ENCODE results near the gene TOP3A.

Gene TOP3A

DNA sequence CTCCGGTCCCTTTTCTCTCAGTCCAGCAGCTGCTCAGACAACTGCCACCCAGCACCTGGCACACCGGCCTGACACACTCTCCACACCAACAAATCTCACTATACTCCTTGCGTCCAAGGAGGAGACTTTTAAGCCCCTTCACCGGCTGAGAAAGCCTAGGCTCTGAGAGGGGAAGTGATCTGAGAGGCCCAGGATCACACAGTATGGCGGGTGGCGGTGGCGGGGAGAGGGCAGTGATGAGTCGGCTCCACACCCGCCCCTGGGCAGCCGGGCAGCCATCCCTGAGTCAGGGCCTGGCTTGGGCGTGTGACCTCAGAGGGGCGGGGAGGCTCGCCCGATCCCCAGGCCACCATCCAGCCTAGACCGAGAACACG, 56.8 kb downstream of the TOP3A start:
- intact Hi-C loops (cut with micrococcal nuclease) = loop anchor here (1.0 to 2.0 kb wide), 2 partner anchors 57 to 75 kb away; partner anchors contain the start of genes ALKBH5 and SMCR8
- H3K4me1 Mint-ChIP-seq (ENCODE audit: low read depth) = peaks cover 51% of the 10 kb centered on the region

GRCh38 chr17:18257268-18257981, 57.4 kb downstream of the TOP3A start:
- intact Hi-C loops (cut with micrococcal nuclease) = loop anchor here (2.0 kb wide), 1 partner anchor 75 kb away; the partner anchor contains the start of gene ALKBH5
- Mint-ChIP-seq H3K27ac (peak overlapping the region; percentile 91), H3K27me3 (no peaks in the 10 kb centered on the region), H3K36me3 (ENCODE audit: low read depth) (peaks cover 59% of the 10 kb centered on the region), H3K9me3 (no peaks in the 10 kb centered on the region), H3K4me1 (ENCODE audit: low read depth) (peaks cover 46% of the 10 kb centered on the region), H3K4me3 (peak overlapping the region; percentile 95)

More for the DNA sequence above, 56.8 kb downstream of the TOP3A start:
- Mint-ChIP-seq H3K27me3 (no peaks in the 10 kb centered on the region), H3K27ac (peak overlapping the region; percentile 91), H3K4me3 (peak overlapping the region; percentile 95), H3K9me3 (no peaks in the 10 kb centered on the region), H3K36me3 (ENCODE audit: low read depth) (peaks cover 57% of the 10 kb centered on the region)

DNA sequence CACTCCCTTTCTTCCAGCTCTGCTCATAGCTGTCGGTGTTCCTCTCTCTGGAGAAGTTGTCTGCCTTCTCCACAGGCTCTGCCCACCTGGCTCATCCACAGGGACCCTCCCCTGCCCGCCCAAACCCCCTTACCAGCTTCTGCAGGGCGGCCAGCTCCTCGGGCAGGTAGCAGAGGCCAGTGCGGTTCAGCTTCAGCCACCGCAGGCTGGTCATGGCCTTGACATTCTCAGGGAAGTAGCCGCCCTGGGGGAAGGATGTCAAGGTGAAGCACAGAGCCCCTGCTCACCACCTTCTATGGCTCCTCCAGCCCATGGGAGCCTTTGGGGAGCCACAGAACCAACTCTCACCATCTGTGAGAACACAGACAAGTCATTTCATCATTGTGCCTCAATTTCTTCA, 58.0 kb downstream of the TOP3A start:
- Mint-ChIP-seq H3K27me3 (no peaks in the 10 kb centered on the region), H3K9me3 (no peaks in the 10 kb centered on the region), H3K4me1 (ENCODE audit: low read depth) (peaks cover 40% of the 10 kb centered on the region), H3K36me3 (ENCODE audit: low read depth) (peaks cover 65% of the 10 kb centered on the region), H3K4me3 (peak overlapping the region; percentile 95), H3K27ac (peak overlapping the region; percentile 91)
- intact Hi-C loops (cut with micrococcal nuclease) = loop anchor here (2.0 kb wide), 1 partner anchor 74 kb away; the partner anchor contains the start of gene ALKBH5

- peaks cover 69% of the 10 kb centered on the region for H3K36me3 Mint-ChIP-seq (ENCODE audit: low read depth)
- H3K4me3 Mint-ChIP-seq = no peak overlapping the region
- intact Hi-C loops (cut with micrococcal nuclease) = loop anchor here (2.0 kb wide), 1 partner anchor 74 kb away; the partner anchor contains the start of gene ALKBH5
- H3K9me3 Mint-ChIP-seq = no peaks in the 10 kb centered on the region
- H3K27ac Mint-ChIP-seq = peak overlapping the region; percentile 91
- H3K27me3 Mint-ChIP-seq = no peaks in the 10 kb centered on the region
- H3K4me1 Mint-ChIP-seq (ENCODE audit: low read depth) = peaks cover 35% of the 10 kb centered on the region
These were observed 58.4 kb downstream of the TOP3A start for GRCh38 chr17:18256351-18256750.

DNA sequence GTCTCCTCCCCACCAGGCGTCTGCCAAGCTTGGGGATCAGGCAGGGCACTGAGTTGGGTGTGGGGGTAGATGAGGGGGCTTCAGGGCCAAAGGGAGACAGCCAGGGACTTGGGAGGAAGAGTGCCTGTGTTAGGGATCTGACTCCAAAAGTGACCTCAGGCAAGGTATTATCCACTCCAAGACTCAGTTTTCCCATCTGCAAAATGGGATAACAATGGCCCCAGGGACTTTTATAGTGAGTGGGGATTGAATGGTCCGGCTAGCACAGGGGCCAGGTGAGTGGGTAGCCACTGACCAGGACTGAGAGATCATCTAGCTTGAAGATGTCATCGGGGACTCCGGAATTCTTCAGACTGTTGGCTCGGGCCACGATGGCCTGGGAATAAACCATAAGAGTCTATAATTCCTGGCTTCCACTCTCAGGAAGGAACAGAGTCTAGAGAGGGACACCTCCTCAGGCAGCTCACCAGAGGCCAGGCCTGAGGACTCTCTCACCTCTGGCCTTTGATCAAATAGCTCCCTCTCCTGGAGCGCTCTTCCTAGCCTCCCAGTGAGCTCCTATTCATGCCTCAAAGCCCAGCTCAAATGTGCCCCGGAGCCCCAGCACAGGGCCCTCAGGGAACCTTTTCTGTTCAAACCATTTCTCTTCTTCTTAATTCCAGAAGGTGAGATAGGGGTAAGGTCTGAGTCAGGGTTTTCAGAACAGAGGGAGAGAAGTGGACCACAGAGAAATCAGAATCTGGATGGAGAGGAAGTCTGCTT, 59.7 kb downstream of the TOP3A start:
- peak overlapping the region; percentile 30 for H3K27ac Mint-ChIP-seq
- no peaks in the 10 kb centered on the region for H3K9me3 Mint-ChIP-seq
- peaks cover 82% of the 10 kb centered on the region for H3K36me3 Mint-ChIP-seq (ENCODE audit: low read depth)
- H3K4me3 Mint-ChIP-seq = no peak overlapping the region
- no peaks in the 10 kb centered on the region for H3K27me3 Mint-ChIP-seq
- intact Hi-C loops (cut with micrococcal nuclease) = no loop called here
- peaks cover 28% of the 10 kb centered on the region for H3K4me1 Mint-ChIP-seq (ENCODE audit: low read depth)

GRCh38 chr17:18253947-18254821, 60.6 kb downstream of the TOP3A start:
- H3K27me3 Mint-ChIP-seq = no peaks in the 10 kb centered on the region
- H3K4me1 Mint-ChIP-seq (ENCODE audit: low read depth) = peaks cover 26% of the 10 kb centered on the region
- intact Hi-C loops (cut with micrococcal nuclease) = no loop called here
- peaks cover 91% of the 10 kb centered on the region for H3K36me3 Mint-ChIP-seq (ENCODE audit: low read depth)
- no peak overlapping the region for H3K4me3 Mint-ChIP-seq
- no peak overlapping the region for H3K27ac Mint-ChIP-seq
- no peaks in the 10 kb centered on the region for H3K9me3 Mint-ChIP-seq

- H3K9me3 Mint-ChIP-seq = no peaks in the 10 kb centered on the region
- H3K36me3 Mint-ChIP-seq (ENCODE audit: low read depth) = peaks cover 100% of the 10 kb centered on the region
- peaks cover 29% of the 10 kb centered on the region for H3K4me1 Mint-ChIP-seq (ENCODE audit: low read depth)
- H3K4me3 Mint-ChIP-seq = no peak overlapping the region
- H3K27ac Mint-ChIP-seq = no peak overlapping the region
- no peaks in the 10 kb centered on the region for H3K27me3 Mint-ChIP-seq
- intact Hi-C loops (cut with micrococcal nuclease) = no loop called here
These were observed 61.5 kb downstream of the TOP3A start for GRCh38 chr17:18253187-18253884.

GRCh38 chr17:18252160-18252559, 62.6 kb downstream of the TOP3A start:
- peaks cover 30% of the 10 kb centered on the region for H3K4me1 Mint-ChIP-seq (ENCODE audit: low read depth)
- intact Hi-C loops (cut with micrococcal nuclease) = no loop called here
- H3K27ac Mint-ChIP-seq = no peak overlapping the region
- H3K36me3 Mint-ChIP-seq (ENCODE audit: low read depth) = peaks cover 100% of the 10 kb centered on the region
- H3K9me3 Mint-ChIP-seq = no peaks in the 10 kb centered on the region
- no peaks in the 10 kb centered on the region for H3K27me3 Mint-ChIP-seq
- H3K4me3 Mint-ChIP-seq = no peak overlapping the region

GRCh38 chr17:18251204-18251603, 63.6 kb downstream of the TOP3A start:
- Mint-ChIP-seq H3K36me3 (ENCODE audit: low read depth) (peaks cover 100% of the 10 kb centered on the region), H3K27ac (no peak overlapping the region), H3K4me1 (ENCODE audit: low read depth) (peaks cover 24% of the 10 kb centered on the region), H3K4me3 (no peak overlapping the region), H3K27me3 (no peaks in the 10 kb centered on the region), H3K9me3 (no peaks in the 10 kb centered on the region)
- intact Hi-C loops (cut with micrococcal nuclease) = no loop called here

GRCh38 chr17:18250708-18251107, 64.1 kb downstream of the TOP3A start:
- Mint-ChIP-seq H3K4me1 (ENCODE audit: low read depth) (peaks cover 24% of the 10 kb centered on the region), H3K27ac (no peak overlapping the region), H3K36me3 (ENCODE audit: low read depth) (peaks cover 100% of the 10 kb centered on the region), H3K27me3 (no peaks in the 10 kb centered on the region), H3K4me3 (no peak overlapping the region), H3K9me3 (no peaks in the 10 kb centered on the region)
- intact Hi-C loops (cut with micrococcal nuclease) = no loop called here

DNA sequence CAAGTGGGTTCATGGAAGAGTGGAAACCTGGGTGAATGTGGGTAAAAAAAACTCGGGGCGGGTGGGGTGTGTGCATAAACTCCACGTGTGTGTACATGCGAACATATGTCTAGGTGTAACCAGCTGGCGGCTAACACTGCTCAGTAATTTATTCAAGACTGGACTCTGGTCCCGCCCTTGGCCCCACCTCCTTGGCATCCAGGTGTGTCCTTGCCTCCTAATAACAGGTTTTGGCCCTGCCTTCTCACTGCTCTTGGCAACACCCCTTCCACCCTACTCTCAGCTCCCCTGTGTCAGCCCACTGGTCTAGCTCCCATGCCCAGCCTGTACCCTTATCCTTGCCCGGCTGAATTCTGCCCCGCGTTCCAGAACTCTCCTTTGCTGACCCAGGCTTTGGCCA, 64.5 kb downstream of the TOP3A start:
- H3K9me3 Mint-ChIP-seq = no peaks in the 10 kb centered on the region
- intact Hi-C loops (cut with micrococcal nuclease) = no loop called here
- no peaks in the 10 kb centered on the region for H3K27me3 Mint-ChIP-seq
- H3K4me3 Mint-ChIP-seq = no peak overlapping the region
- H3K27ac Mint-ChIP-seq = no peak overlapping the region
- H3K36me3 Mint-ChIP-seq (ENCODE audit: low read depth) = peaks cover 100% of the 10 kb centered on the region
- H3K4me1 Mint-ChIP-seq (ENCODE audit: low read depth) = peaks cover 24% of the 10 kb centered on the region

- H3K4me3 Mint-ChIP-seq = no peak overlapping the region
- H3K4me1 Mint-ChIP-seq (ENCODE audit: low read depth) = peaks cover 24% of the 10 kb centered on the region
- peaks cover 100% of the 10 kb centered on the region for H3K36me3 Mint-ChIP-seq (ENCODE audit: low read depth)
- H3K27ac Mint-ChIP-seq = no peak overlapping the region
- no peaks in the 10 kb centered on the region for H3K9me3 Mint-ChIP-seq
- no peaks in the 10 kb centered on the region for H3K27me3 Mint-ChIP-seq
- intact Hi-C loops (cut with micrococcal nuclease) = no loop called here
These were observed 66.0 kb downstream of the TOP3A start for GRCh38 chr17:18248811-18249210.

- H3K4me1 Mint-ChIP-seq (ENCODE audit: low read depth) = peaks cover 24% of the 10 kb centered on the region
- H3K27ac Mint-ChIP-seq = no peak overlapping the region
- H3K9me3 Mint-ChIP-seq = no peaks in the 10 kb centered on the region
- intact Hi-C loops (cut with micrococcal nuclease) = no loop called here
- H3K27me3 Mint-ChIP-seq = no peaks in the 10 kb centered on the region
- no peak overlapping the region for H3K4me3 Mint-ChIP-seq
- peaks cover 100% of the 10 kb centered on the region for H3K36me3 Mint-ChIP-seq (ENCODE audit: low read depth)
These were observed 66.5 kb downstream of the TOP3A start for GRCh38 chr17:18248300-18248731.

Data from dendritic cell treated with granulocyte-macrophage colony-stimulating factor and Interleukin-4, amounts not matched to agents 40 ng/mL and 50 ng/mL, for 4 days (primary cell).